Activated CD8-positive, alpha-beta T cell treated with anti-CD3 and anti-CD28 coated beads, Interleukin-2, amount 10 ng/mL, durations not matched to agents 7 days and 5 days (primary cell): ENCODE data around the gene RBMS3. TPM values are rescaled to one million over a fixed set of nuclear protein-coding genes. Genes with fewer than 3 reads are reported as not detected.

Source experiments
- ATAC-seq: fragments of 150-1000 bp; cut with Tn5 transposase; one replicate; pipeline ENCODE4 v1.10.0; 2021; ENCODE audit warnings: moderate library complexity
- CTCF ChIA-PET: fragments of 350-600 bp; sonication (Branson Sonifier 250); formaldehyde crosslinking; loops from one replicate; lab custom pipeline; 2021; ENCODE audit warnings: antibody characterized with exemption; lab: Charles Lee
- POLR2A ChIA-PET: fragments of 350-600 bp; sonication (Branson Sonifier 250); formaldehyde crosslinking; loops from one replicate; lab custom pipeline; 2021; ENCODE audit warnings: antibody characterized with exemption; lab: Charles Lee
- DNase-seq: peaks from one replicate; pipeline ENCODE4 v3.0.0-alpha.2; 2020
- H3K27ac Mint-ChIP-seq: one replicate; pipeline ENCODE4 v1.8.0; 2021; ENCODE audit warnings: mild to moderate bottlenecking, mixed read lengths
- H3K27me3 Mint-ChIP-seq: one replicate; pipeline ENCODE4 v1.8.0; 2021; ENCODE audit warnings: low read depth, mixed read lengths
- H3K36me3 Mint-ChIP-seq: one replicate; pipeline ENCODE4 v1.8.0; 2021; ENCODE audit warnings: low read depth, mixed read lengths
- H3K4me1 Mint-ChIP-seq: one replicate; pipeline ENCODE4 v1.8.0; 2021; ENCODE audit warnings: low read depth, mixed read lengths
- H3K4me3 Mint-ChIP-seq: one replicate; pipeline ENCODE4 v1.8.0; 2021; ENCODE audit warnings: mild to moderate bottlenecking, mixed read lengths
- H3K9me3 Mint-ChIP-seq: one replicate; pipeline ENCODE4 v1.8.0; 2022; ENCODE audit warnings: mixed read lengths; ENCODE audit not compliant: insufficient read depth
- total RNA-seq, 2 experiments: library from RNA; stranded (reverse); gene quantifications; one replicate each; pipeline ENCODE4 v1.2.3, GENCODE V29; 2021

RBMS3 gene
- total RNA-seq, 2 experiments from 2014 or later: 0.11 to 0.29 TPM

DNA sequence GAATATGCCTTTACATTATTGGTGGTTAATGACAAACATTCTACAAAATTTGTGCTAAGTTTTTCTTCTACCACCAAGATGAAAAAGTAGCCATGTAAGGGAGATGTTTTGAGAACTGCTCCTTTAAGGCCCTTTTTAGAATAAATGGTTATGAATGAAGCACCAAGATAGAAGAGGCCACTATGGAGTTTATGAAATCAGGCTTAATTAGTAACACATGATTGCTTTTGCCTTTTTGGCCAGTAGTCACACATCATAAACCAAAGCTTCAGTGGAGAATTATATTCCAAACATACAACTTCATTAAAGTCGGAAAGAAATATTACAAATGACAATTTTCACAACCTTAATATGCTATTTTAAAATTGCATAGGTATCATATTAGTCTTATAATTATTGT, 331.7 kb downstream of the RBMS3 start:
- POLR2A ChIA-PET: no interaction called here
- CTCF ChIA-PET: no interaction called here
- no peaks in the 10 kb centered on the region for H3K4me1 Mint-ChIP-seq
- H3K27me3 Mint-ChIP-seq: no peaks in the 10 kb centered on the region
- H3K4me3 Mint-ChIP-seq: no peak overlapping the region
- H3K27ac Mint-ChIP-seq: no peak overlapping the region
- ATAC-seq (no peak), DNase-seq (no peak)
- no peaks in the 10 kb centered on the region for H3K36me3 Mint-ChIP-seq
- no peaks in the 10 kb centered on the region for H3K9me3 Mint-ChIP-seq

DNA sequence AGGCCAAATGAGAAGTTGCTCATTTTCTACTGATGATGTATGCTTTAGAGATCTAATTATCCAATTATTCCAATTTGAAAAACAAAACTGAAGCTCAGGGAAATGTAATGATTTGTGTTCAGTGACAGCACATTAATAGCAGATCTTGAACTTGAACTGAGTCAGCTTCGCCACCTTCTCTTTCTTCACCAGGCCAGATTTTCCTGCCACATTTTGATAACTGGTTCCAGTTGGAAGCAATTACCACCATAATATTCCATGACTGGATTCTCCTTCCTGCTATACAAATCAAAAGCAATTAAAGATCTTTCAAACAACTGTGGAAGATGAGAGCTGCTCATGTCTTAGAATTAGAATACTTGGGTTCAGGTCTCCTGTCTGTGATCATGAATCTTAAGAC, 334.1 kb downstream of the RBMS3 start:
- no peaks in the 10 kb centered on the region for H3K9me3 Mint-ChIP-seq
- no peaks in the 10 kb centered on the region for H3K27me3 Mint-ChIP-seq
- H3K4me3 Mint-ChIP-seq: no peak overlapping the region
- H3K27ac Mint-ChIP-seq: no peak overlapping the region
- no peaks in the 10 kb centered on the region for H3K4me1 Mint-ChIP-seq
- DNase-seq: no peak
- H3K36me3 Mint-ChIP-seq: no peaks in the 10 kb centered on the region
- ATAC-seq: no peak
- ChIA-PET POLR2A (no interaction called here), CTCF (no interaction called here)

GRCh38 chr3:29618395-29619282, 337.8 kb downstream of the RBMS3 start:
- no peaks in the 10 kb centered on the region for H3K9me3 Mint-ChIP-seq
- no peaks in the 10 kb centered on the region for H3K4me1 Mint-ChIP-seq
- DNase-seq (no peak), ATAC-seq (no peak)
- no peak overlapping the region for H3K27ac Mint-ChIP-seq
- ChIA-PET CTCF (no interaction called here), POLR2A (no interaction called here)
- no peak overlapping the region for H3K4me3 Mint-ChIP-seq
- no peaks in the 10 kb centered on the region for H3K27me3 Mint-ChIP-seq
- no peaks in the 10 kb centered on the region for H3K36me3 Mint-ChIP-seq

- DNase-seq: no peak
- H3K27ac Mint-ChIP-seq: no peak overlapping the region
- no peaks in the 10 kb centered on the region for H3K27me3 Mint-ChIP-seq
- ChIA-PET POLR2A (no interaction called here), CTCF (no interaction called here)
- no peaks in the 10 kb centered on the region for H3K9me3 Mint-ChIP-seq
- ATAC-seq: no peak
- no peaks in the 10 kb centered on the region for H3K36me3 Mint-ChIP-seq
- no peaks in the 10 kb centered on the region for H3K4me1 Mint-ChIP-seq
- H3K4me3 Mint-ChIP-seq: no peak overlapping the region
These were observed 338.8 kb downstream of the RBMS3 start for GRCh38 chr3:29619676-29620075.

DNA sequence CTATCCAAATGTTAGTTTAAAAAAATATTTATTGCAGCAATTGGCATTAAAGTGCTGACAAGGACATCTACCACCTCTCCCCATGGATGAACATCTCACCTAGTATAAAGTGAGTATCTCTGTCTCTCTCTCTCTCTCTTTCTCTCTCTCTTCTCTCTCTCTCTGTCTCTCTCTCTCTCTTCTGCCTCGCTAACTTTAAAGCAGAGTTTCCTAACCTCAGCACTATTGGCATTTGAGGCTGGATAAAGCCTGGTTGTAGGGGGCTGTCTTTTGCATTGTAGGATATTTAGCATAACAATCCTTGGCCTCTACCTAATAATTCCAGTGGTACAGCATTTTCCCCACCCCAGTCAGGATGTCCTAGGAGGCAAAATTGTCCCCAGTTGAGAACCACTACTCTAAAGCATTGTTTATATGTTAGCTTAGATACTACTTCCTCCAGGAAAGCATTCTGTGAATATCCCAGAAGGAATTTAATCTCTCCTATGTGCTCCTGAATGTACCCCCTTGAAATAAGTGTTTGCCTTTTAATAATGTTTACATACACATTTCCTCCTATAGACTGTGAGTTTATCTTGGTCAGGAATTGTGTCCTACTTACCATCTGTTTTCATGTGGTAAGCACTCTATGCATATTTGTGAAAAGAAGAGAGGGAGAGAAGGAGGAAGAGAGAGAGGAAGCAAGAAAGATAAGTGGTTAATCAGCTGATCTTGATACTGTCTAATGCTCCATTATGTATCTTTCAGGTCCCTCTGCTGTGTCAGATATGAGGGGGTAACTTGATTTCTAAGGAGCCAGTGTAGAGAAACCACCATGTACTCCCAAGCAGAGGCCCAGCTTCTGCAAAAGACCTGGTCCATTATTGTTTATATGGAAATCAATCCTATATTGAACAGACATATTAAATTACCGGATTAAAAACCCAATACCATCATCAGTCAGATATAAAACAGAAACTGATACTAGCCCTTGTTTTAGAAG, 346.6 kb downstream of the RBMS3 start:
- Mint-ChIP-seq H3K27me3 (no peaks in the 10 kb centered on the region), H3K27ac (no peak overlapping the region), H3K4me1 (no peaks in the 10 kb centered on the region), H3K9me3 (no peaks in the 10 kb centered on the region), H3K36me3 (no peaks in the 10 kb centered on the region), H3K4me3 (no peak overlapping the region)
- ATAC-seq: no peak
- CTCF ChIA-PET: no interaction called here
- POLR2A ChIA-PET: no interaction called here
- no peak for DNase-seq

DNA sequence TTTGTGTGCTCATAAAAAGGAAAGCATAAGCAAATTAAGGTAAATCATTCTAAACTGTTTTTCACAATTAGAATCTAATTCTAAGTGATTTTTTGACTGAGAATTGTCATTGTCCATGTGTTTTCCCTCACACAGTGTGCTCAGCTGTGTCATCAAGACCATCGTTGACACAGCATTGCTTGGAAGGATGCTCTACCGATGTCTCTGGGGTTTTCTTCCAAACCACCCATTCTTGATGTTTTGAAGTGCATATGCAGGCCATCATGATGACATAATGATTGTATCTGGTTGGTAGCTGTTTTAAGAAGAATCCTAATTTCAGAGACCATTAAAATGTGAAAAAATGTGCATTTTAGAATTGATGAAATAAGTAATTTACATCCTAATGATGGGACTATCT, 347.9 kb downstream of the RBMS3 start:
- no peaks in the 10 kb centered on the region for H3K9me3 Mint-ChIP-seq
- ChIA-PET POLR2A (no interaction called here), CTCF (no interaction called here)
- H3K4me1 Mint-ChIP-seq: no peaks in the 10 kb centered on the region
- no peaks in the 10 kb centered on the region for H3K27me3 Mint-ChIP-seq
- H3K27ac Mint-ChIP-seq: no peak overlapping the region
- no peak overlapping the region for H3K4me3 Mint-ChIP-seq
- no peaks in the 10 kb centered on the region for H3K36me3 Mint-ChIP-seq
- DNase-seq (no peak), ATAC-seq (no peak)

DNA sequence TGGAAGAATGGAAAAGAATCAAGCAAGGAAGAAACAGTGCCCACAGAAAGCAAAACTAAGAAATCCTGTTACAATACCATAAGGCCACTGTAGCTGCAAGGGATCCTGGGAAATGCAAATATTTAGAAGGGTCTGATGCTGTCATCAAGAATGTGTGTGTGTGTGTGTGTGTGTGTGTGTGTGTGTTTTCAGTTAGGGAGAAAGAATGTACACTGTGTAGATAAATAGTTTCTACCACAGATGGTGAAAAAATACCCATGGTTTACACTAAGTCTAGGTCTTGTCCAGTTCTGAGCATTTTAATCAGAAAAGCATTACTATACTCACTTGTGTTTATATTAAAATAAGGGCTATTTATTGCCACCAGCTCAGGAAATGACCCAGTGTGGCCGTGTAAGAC, 355.0 kb downstream of the RBMS3 start:
- CTCF ChIA-PET: no interaction called here
- DNase-seq (no peak), ATAC-seq (no peak)
- Mint-ChIP-seq H3K36me3 (no peaks in the 10 kb centered on the region), H3K27me3 (peaks cover 2% of the 10 kb centered on the region), H3K4me3 (no peak overlapping the region), H3K4me1 (no peaks in the 10 kb centered on the region), H3K27ac (no peak overlapping the region), H3K9me3 (no peaks in the 10 kb centered on the region)
- POLR2A ChIA-PET: no interaction called here

GRCh38 chr3:29637068-29637467, 356.2 kb downstream of the RBMS3 start:
- POLR2A ChIA-PET: no interaction called here
- no peaks in the 10 kb centered on the region for H3K9me3 Mint-ChIP-seq

DNA sequence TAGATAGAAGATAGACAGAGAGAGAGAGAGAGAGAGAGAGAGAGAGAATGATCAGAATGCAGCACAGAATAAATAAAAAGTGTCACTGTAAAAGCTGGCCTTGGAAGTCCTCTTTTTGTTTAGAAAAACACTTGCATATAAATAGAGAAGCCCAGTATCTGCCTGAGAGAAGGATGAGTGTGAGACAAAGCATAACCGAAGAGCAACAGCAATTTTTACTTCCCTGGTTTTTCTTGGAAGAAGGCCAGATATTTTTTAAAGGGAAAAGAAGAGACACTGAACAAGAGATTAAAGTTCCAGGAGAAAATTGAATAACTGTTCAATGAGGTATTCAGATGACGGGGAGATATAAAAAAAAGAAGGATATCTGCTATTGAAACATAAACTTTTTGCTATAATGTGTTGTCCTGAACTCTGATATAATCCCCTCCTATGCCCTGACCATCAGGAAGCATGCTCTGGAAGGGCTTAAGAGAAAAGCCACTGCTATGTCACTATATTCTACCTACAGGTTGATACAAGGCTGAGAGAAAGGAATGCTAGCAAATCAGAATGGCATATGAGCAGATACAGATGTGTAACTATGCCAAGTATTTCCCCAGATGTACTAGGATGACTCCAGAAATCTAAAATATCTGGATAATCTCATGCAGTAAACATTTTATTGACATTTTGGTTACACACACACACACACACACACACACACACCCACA, 358.9 kb downstream of the RBMS3 start:
- no peak for ATAC-seq
- ChIA-PET POLR2A (no interaction called here), CTCF (no interaction called here)
- no peaks in the 10 kb centered on the region for H3K4me1 Mint-ChIP-seq
- no peak overlapping the region for H3K27ac Mint-ChIP-seq
- H3K4me3 Mint-ChIP-seq: no peak overlapping the region
- peaks cover 2% of the 10 kb centered on the region for H3K27me3 Mint-ChIP-seq
- no peaks in the 10 kb centered on the region for H3K9me3 Mint-ChIP-seq
- H3K36me3 Mint-ChIP-seq: no peaks in the 10 kb centered on the region
- no peak for DNase-seq

More at GRCh38 chr3:29637068-29637467, 356.2 kb downstream of the RBMS3 start:
- Mint-ChIP-seq H3K27ac (no peak overlapping the region), H3K4me1 (no peaks in the 10 kb centered on the region), H3K4me3 (no peak overlapping the region), H3K27me3 (peaks cover 2% of the 10 kb centered on the region), H3K36me3 (no peaks in the 10 kb centered on the region)
- ATAC-seq (no peak), DNase-seq (no peak)
- CTCF ChIA-PET: no interaction called here

GRCh38 chr3:29642393-29643033, 361.6 kb downstream of the RBMS3 start:
- ChIA-PET POLR2A (no interaction called here), CTCF (no interaction called here)
- Mint-ChIP-seq H3K27ac (no peak overlapping the region), H3K27me3 (peaks cover 2% of the 10 kb centered on the region), H3K4me1 (no peaks in the 10 kb centered on the region), H3K36me3 (no peaks in the 10 kb centered on the region), H3K4me3 (no peak overlapping the region), H3K9me3 (no peaks in the 10 kb centered on the region)
- DNase-seq (no peak), ATAC-seq (no peak)

DNA sequence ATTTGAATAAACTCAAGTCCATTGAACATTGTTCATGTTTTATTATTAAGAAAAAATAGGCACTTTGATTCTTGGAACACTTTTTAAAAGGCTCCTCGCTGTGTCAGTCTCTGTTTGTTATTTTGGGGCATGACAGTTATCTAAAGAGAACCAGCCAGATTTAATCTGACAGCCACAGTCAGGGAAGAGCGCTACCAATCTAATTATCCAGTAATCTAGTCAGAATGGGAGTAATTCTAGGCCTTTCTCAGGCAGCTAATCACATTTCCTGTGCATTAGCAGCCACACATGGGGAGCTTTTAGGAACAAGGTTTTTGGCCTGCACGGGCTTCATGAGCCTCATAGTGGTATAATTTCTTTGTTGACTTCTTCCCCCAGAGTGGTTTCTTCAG, 362.2 kb downstream of the RBMS3 start:
- POLR2A ChIA-PET: no interaction called here
- Mint-ChIP-seq H3K36me3 (no peaks in the 10 kb centered on the region), H3K9me3 (no peaks in the 10 kb centered on the region), H3K27ac (no peak overlapping the region), H3K4me3 (no peak overlapping the region), H3K4me1 (no peaks in the 10 kb centered on the region), H3K27me3 (peaks cover 2% of the 10 kb centered on the region)
- ATAC-seq (no peak), DNase-seq (no peak)
- CTCF ChIA-PET: no interaction called here
